ENCODE results near the gene R3HCC1L.

DNA sequence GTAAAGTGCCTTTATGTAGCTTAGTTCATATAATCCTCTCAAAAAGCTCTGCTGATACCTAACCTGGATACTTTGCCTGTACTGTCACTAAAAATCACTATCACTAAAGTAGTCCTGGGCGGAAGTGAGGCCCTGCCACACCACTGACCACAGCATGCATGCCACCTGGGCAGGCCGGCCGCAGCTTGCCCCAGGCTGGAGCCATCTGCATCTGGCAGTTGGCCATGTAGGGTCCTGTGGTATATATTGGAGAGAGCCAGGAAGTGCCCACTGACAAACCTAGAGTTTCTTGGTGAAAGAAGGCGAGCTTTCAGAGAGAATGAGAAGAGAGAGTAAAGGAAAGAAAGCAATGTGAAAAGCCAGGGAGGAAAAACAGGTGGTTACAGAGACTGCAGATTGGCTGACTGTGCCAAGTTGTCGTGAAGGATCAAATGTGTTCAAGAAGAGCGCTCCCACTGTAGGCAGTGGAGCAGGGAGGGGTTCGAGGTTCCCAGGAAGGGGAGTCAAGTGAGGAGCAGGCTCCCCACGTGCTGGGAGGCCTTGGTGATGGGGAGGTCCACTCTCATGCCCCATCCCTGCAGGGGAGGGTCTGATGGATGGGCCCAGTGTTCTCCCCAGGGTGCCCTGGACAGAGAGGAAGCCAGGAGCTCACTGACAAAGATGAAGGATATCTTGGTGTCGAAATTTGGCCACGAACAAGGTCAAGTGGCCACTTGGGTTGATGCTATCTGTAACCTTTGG, 119.9 kb downstream of the R3HCC1L start:
- TF ChIP-seq POLR2A (IDR thresholded peaks at IDR 0.05; ENCODE audit: low read depth, low read length) (no peak), POU2F2 (IDR thresholded peaks at IDR 0.05; ENCODE audit: low read depth, low read length) (no peak), POLR2AphosphoS5 (IDR thresholded peaks at IDR 0.05; ENCODE audit: low read depth, low read length) (no peak), TAF1 (IDR thresholded peaks at IDR 0.05; ENCODE audit: low read depth, low read length) (no peak), SPI1 (IDR thresholded peaks at IDR 0.05; ENCODE audit: low read depth, low read length) (no peak), PAX5 (IDR thresholded peaks at IDR 0.05; ENCODE audit: insufficient read depth, low read length, severe bottlenecking) (no peak)

Measured in GM12891 (cell line).